IPS-18c (cell line): ENCODE data around the gene CORIN.

Source experiments
- H3K4me3 ChIP-seq: 2 replicates; pipeline ENCODE4 v1.7.0; 2013; ENCODE audit warnings: low read depth, mild to moderate bottlenecking, low read length, moderate library complexity; ENCODE audit not compliant: insufficient read depth
- H3K9me3 ChIP-seq: one replicate; pipeline ENCODE4 v1.6.1; 2013; ENCODE audit warnings: mild to moderate bottlenecking, low read length, moderate library complexity; ENCODE audit not compliant: control insufficient read depth, insufficient read depth

Gene CORIN

GRCh38 chr4:47838445-47838844 lies 578 bp upstream of the CORIN start:
- no peaks in the 10 kb centered on the region for H3K9me3 ChIP-seq
- no peak overlapping the region for H3K4me3 ChIP-seq

GRCh38 chr4:47837094-47837907 lies 566 bp downstream of the CORIN start:
- Histone ChIP-seq H3K4me3 (peak overlapping the region; percentile 71), H3K9me3 (no peaks in the 10 kb centered on the region)

- Histone ChIP-seq H3K9me3 (no peaks in the 10 kb centered on the region), H3K4me3 (peak overlapping the region; percentile 71)
These were observed 1.2 kb downstream of the CORIN start for GRCh38 chr4:47836641-47837093.

GRCh38 chr4:47835494-47835893 lies 2.4 kb downstream of the CORIN start:
- no peak overlapping the region for H3K4me3 ChIP-seq

GRCh38 chr4:47831026-47831679 lies 6.7 kb downstream of the CORIN start:
- Histone ChIP-seq H3K9me3 (no peaks in the 10 kb centered on the region), H3K4me3 (no peak overlapping the region)

More at GRCh38 chr4:47835494-47835893, 2.4 kb downstream of the CORIN start:
- no peaks in the 10 kb centered on the region for H3K9me3 ChIP-seq

- no peaks in the 10 kb centered on the region for H3K9me3 ChIP-seq
- no peak overlapping the region for H3K4me3 ChIP-seq
These were observed 7.4 kb downstream of the CORIN start for GRCh38 chr4:47830265-47831025.

- H3K9me3 ChIP-seq = no peaks in the 10 kb centered on the region
- no peak overlapping the region for H3K4me3 ChIP-seq
These were observed 8.4 kb downstream of the CORIN start for GRCh38 chr4:47829438-47829837.

GRCh38 chr4:47827343-47828047 lies 10.4 kb downstream of the CORIN start:
- no peak overlapping the region for H3K4me3 ChIP-seq
- no peaks in the 10 kb centered on the region for H3K9me3 ChIP-seq

GRCh38 chr4:47824840-47825239 lies 13.0 kb downstream of the CORIN start:
- Histone ChIP-seq H3K9me3 (no peaks in the 10 kb centered on the region), H3K4me3 (no peak overlapping the region)

GRCh38 chr4:47819178-47819577 lies 18.7 kb downstream of the CORIN start:
- no peak overlapping the region for H3K4me3 ChIP-seq
- no peaks in the 10 kb centered on the region for H3K9me3 ChIP-seq

GRCh38 chr4:47817275-47817674 lies 20.6 kb downstream of the CORIN start:
- Histone ChIP-seq H3K4me3 (no peak overlapping the region), H3K9me3 (no peaks in the 10 kb centered on the region)

- H3K4me3 ChIP-seq = no peak overlapping the region
These were observed 21.1 kb downstream of the CORIN start for GRCh38 chr4:47816748-47817147.

GRCh38 chr4:47814618-47815295 lies 23.1 kb downstream of the CORIN start:
- no peaks in the 10 kb centered on the region for H3K9me3 ChIP-seq
- H3K4me3 ChIP-seq = no peak overlapping the region

More at GRCh38 chr4:47816748-47817147, 21.1 kb downstream of the CORIN start:
- no peaks in the 10 kb centered on the region for H3K9me3 ChIP-seq

GRCh38 chr4:47809654-47810203 lies 28.1 kb downstream of the CORIN start:
- no peaks in the 10 kb centered on the region for H3K9me3 ChIP-seq
- H3K4me3 ChIP-seq = no peak overlapping the region

- no peaks in the 10 kb centered on the region for H3K9me3 ChIP-seq
- H3K4me3 ChIP-seq = no peak overlapping the region
These were observed 33.3 kb downstream of the CORIN start for GRCh38 chr4:47804598-47804997.

- Histone ChIP-seq H3K4me3 (no peak overlapping the region), H3K9me3 (no peaks in the 10 kb centered on the region)
These were observed 36.3 kb downstream of the CORIN start for GRCh38 chr4:47801481-47802002.
